Retinal pigment epithelial cell (primary cell): Measurements from ENCODE around the gene CDC14B.
A peak's percentile ranks its signal among the peaks of the same experiment; 100 is the strongest.

Source experiments
- DNase-seq: peaks from one replicate; pipeline ENCODE4 v3.0.0-alpha.2; 2010; ENCODE audit warnings: low read depth
- H3K4me3 ChIP-seq: 2 replicates; pipeline ENCODE4 v1.5.1; 2011; ENCODE audit warnings: mild to moderate bottlenecking, low read length, control low read depth, moderate library complexity
- CTCF ChIP-seq: conservative IDR thresholded peaks from 2 replicates; pipeline ENCODE4 v1.5.1; 2011; ENCODE audit warnings: low read depth, low read length, control low read depth, inconsistent platforms

Gene CDC14B

GRCh38 chr9:96607971-96608370 is 11.7 kb downstream of the CDC14B start:
- TF ChIP-seq CTCF = no peak
- no peak for DNase-seq
- no peak overlapping the region for H3K4me3 ChIP-seq

GRCh38 chr9:96605328-96605727 is 14.3 kb downstream of the CDC14B start:
- DNase-seq = no peak

GRCh38 chr9:96604004-96604319 is 15.7 kb downstream of the CDC14B start:
- peak overlapping the region; percentile 26 for H3K4me3 ChIP-seq

More at GRCh38 chr9:96605328-96605727, 14.3 kb downstream of the CDC14B start:
- no peak overlapping the region for H3K4me3 ChIP-seq
- TF ChIP-seq CTCF = no peak

GRCh38 chr9:96603305-96604003 is 16.2 kb downstream of the CDC14B start:
- no peak for TF ChIP-seq CTCF
- DNase-seq = peak; percentile 76
- H3K4me3 ChIP-seq = peak overlapping the region; percentile 26

More at GRCh38 chr9:96604004-96604319, 15.7 kb downstream of the CDC14B start:
- DNase-seq = no peak
- TF ChIP-seq CTCF = no peak

GRCh38 chr9:96599298-96599697 is 20.3 kb downstream of the CDC14B start:
- no peak for DNase-seq

GRCh38 chr9:96596601-96597111 is 23.0 kb downstream of the CDC14B start:
- H3K4me3 ChIP-seq = no peak overlapping the region
- no peak for TF ChIP-seq CTCF
- no peak for DNase-seq

More at GRCh38 chr9:96599298-96599697, 20.3 kb downstream of the CDC14B start:
- H3K4me3 ChIP-seq = no peak overlapping the region
- no peak for TF ChIP-seq CTCF
